Measurements from ENCODE around the gene LRRC26. TPM values are rescaled to one million over a fixed set of nuclear protein-coding genes. Genes with fewer than 3 reads are reported as not detected.
A peak's percentile ranks its signal among the peaks of the same experiment; 100 is the strongest.

LRRC26 gene
- total RNA-seq, 3 donors from 2014 or later = 18.7 to 63.0 (median 58.9) TPM

DNA sequence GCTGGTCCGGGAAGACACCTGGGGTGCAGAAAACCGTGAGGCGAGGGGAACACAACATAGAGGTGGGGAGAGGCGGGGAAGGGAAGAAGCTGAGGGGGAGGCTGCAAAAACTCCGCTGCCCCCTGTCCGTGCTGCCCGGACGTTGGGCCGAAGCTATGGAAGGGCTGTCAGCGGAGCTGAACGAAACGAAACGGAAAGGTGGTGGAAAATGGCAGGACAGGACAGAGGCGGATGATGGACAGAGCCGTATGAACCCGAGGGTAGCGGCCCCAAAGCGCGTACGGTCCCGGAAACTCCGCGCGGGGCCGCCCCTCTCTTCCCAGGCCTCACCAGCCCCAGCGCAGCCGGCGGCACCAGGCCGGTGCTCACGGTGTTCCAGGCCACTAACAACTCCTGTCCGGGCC is 18.2 kb upstream of the LRRC26 start:
- H3K4me3 ChIP-seq = peak overlapping the region; percentile 85
- H3K9me3 ChIP-seq = no peaks in the 10 kb centered on the region
- no peaks in the 10 kb centered on the region for H3K36me3 ChIP-seq (ENCODE audit: low read depth)
- TF ChIP-seq, protein P1, sequence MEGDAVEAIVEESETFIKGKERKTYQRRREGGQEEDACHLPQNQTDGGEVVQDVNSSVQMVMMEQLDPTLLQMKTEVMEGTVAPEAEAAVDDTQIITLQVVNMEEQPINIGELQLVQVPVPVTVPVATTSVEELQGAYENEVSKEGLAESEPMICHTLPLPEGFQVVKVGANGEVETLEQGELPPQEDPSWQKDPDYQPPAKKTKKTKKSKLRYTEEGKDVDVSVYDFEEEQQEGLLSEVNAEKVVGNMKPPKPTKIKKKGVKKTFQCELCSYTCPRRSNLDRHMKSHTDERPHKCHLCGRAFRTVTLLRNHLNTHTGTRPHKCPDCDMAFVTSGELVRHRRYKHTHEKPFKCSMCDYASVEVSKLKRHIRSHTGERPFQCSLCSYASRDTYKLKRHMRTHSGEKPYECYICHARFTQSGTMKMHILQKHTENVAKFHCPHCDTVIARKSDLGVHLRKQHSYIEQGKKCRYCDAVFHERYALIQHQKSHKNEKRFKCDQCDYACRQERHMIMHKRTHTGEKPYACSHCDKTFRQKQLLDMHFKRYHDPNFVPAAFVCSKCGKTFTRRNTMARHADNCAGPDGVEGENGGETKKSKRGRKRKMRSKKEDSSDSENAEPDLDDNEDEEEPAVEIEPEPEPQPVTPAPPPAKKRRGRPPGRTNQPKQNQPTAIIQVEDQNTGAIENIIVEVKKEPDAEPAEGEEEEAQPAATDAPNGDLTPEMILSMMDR (IDR thresholded peaks at IDR 0.05) = no peak
- no peak for DNase-seq
- ATAC-seq = peak; percentile 1
- peaks cover 43% of the 10 kb centered on the region for H3K4me1 ChIP-seq (ENCODE audit: low read depth)
- intact Hi-C loops (cut with DNase I, micrococcal nuclease) = no loop called here

DNA sequence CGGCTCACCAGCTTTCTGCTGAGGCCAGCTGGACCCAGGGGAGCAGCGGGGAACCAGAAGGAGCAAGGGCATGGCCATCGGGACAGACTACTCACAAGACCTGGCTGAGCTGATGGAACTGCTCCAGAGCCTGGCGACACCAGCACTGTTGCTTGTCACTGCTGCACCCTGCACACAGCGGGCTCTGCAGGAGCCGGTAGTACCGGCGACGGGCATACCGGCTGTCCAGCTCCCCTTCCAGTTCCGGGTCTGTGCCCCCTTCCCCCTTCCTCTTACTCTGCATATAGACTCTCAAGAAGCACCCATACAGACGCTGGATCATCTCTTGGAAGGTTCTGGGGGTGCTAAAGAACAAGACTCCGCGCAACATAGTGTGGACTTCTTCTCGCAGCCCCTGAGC is 17.5 kb upstream of the LRRC26 start:
- no peak for ATAC-seq
- H3K4me3 ChIP-seq = no peak overlapping the region
- TF ChIP-seq, protein P1 (IDR thresholded peaks at IDR 0.05) = no peak
- no peak for DNase-seq
- H3K36me3 ChIP-seq (ENCODE audit: low read depth) = no peaks in the 10 kb centered on the region
- intact Hi-C loops (cut with DNase I, micrococcal nuclease) = no loop called here
- no peaks in the 10 kb centered on the region for H3K9me3 ChIP-seq
- peaks cover 43% of the 10 kb centered on the region for H3K4me1 ChIP-seq (ENCODE audit: low read depth)

DNA sequence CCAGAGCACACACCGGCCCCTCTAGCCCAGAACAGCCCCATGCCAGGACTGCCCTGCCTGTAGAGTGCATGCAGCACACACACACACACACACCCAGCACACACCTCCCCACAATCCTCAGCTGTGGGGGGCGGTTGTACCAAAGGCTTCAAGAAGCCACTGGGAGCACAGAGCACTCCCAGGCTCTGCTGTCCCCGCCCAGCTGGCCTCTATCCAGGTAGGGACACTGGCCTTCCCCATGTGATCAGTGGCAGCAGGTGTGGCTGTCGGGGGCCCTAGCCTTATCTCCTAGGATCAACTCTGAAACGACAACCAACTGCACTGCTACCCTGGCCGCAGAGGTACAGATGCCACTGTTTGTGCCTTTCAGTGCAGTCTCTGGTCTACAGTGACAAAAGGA is 16.5 kb upstream of the LRRC26 start:
- peaks cover 43% of the 10 kb centered on the region for H3K4me1 ChIP-seq (ENCODE audit: low read depth)
- no peak for ATAC-seq
- DNase-seq = peak in 2 of 3 donors; percentile 63 to 66
- H3K36me3 ChIP-seq (ENCODE audit: low read depth) = no peaks in the 10 kb centered on the region
- intact Hi-C loops (cut with DNase I, micrococcal nuclease) = no loop called here
- no peaks in the 10 kb centered on the region for H3K9me3 ChIP-seq
- no peak overlapping the region for H3K4me3 ChIP-seq
- TF ChIP-seq, protein P1 (IDR thresholded peaks at IDR 0.05) = no peak

DNA sequence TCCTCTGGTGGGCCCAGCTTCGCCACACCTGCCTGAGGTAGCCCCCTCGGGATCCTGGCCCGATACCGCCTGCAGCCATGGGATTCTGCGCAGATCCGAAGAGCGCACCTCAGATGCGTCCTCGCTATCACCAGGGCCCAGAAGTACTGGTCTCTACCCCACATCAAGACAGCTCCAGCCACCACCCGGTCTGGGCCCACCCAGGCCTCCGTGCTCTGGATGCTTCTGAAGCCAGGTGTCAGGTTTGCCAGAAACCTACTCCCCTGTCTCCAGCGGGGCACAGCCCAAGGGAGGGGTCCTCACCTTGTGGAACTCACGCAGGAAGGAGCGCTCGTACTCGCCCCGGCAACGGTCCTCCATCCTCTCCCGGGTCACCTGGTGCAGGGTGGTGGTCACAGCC is 16.1 kb upstream of the LRRC26 start:
- Histone ChIP-seq H3K4me1 (ENCODE audit: low read depth) (peaks cover 39% of the 10 kb centered on the region), H3K4me3 (no peak overlapping the region), H3K9me3 (no peaks in the 10 kb centered on the region), H3K36me3 (ENCODE audit: low read depth) (no peaks in the 10 kb centered on the region)
- TF ChIP-seq, protein P1 (IDR thresholded peaks at IDR 0.05) = no peak
- intact Hi-C loops (cut with DNase I, micrococcal nuclease) = no loop called here
- ATAC-seq (no peak), DNase-seq (no peak)

DNA sequence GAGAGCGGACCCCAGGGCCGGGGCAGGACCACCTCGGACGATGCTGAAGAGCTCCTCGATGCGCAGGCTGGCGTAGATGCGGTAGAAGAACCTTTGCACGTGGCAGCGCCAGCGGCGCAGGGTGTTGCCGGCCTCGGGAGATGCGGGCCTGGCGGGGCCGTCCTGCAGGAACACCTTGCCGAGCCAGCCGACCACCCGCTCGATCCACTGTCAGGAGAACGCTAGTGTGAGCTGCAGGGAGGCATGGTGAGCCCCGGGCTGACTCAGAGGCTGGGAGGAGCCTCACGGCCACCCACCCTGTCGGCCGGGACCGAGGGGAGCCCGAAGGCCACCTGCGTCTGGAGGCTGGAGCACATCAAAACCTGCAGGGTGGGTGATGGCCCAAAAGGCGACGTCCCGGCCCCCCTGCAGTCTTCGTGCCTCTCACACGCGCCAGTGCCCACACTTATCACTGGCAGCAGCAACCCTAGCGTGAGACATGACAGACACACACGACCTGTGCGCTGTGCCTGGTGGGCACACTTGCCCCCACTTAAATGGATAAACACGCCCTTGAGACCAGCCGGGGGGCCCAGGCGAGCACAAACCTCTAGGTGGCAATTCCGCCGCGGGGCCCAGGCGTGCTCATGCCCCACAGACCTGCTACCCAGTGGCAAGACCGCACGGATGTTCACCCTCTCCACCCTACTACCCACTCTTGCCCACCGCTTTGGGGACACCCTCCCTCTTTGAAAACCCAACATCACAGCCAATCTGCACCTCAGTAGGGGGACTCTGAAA is 15.2 kb upstream of the LRRC26 start:
- Histone ChIP-seq H3K4me1 (ENCODE audit: low read depth) (peaks cover 32% of the 10 kb centered on the region), H3K9me3 (no peaks in the 10 kb centered on the region), H3K4me3 (no peak overlapping the region), H3K36me3 (ENCODE audit: low read depth) (no peaks in the 10 kb centered on the region)
- no peak for ATAC-seq
- DNase-seq = no peak
- intact Hi-C loops (cut with DNase I, micrococcal nuclease) = no loop called here
- TF ChIP-seq, protein P1 (IDR thresholded peaks at IDR 0.05) = no peak

All from mucosa of descending colon (tissue), 3 donors.